HEK293 (cell line): ENCODE measurements around the gene SOX6.

Experiments used
- CTCF ChIA-PET: fragments of 350-600 bp; formaldehyde crosslinking; extraction: SDS; loops from one replicate; lab custom pipeline; 2021; ENCODE audit warnings: antibody characterized with exemption; lab: Yijun Ruan, JAX
- POLR2A ChIA-PET: fragments of 300-600 bp; formaldehyde crosslinking; extraction: SDS; loops from one replicate; lab custom pipeline; 2020; ENCODE audit warnings: antibody characterized with exemption, inconsistent platforms; lab: Yijun Ruan, JAX
- H3K27ac ChIP-seq: fragments of 200-500 bp; sonication (Bioruptor generic); 2 replicates; pipeline ENCODE4 v1.5.1; 2014; ENCODE audit warnings: low read depth, low read length, control low read depth, inconsistent platforms; ENCODE audit errors: extremely low read depth
- H3K36me3 ChIP-seq, 2 experiments: fragments of 200-500 bp in 1 of 2; sonication (Bioruptor generic) in 1 of 2; 1 replicate in 1 of 2; 2 replicates in 1 of 2; pipeline ENCODE4 v1.5.1; 2014 to 2017; ENCODE audit warnings: inconsistent platforms in 2 of 2, low read length in 2 of 2; ENCODE audit not compliant: control insufficient read depth in 2 of 2, insufficient read depth in 1 of 2
- H3K4me1 ChIP-seq: fragments of 200-500 bp; sonication (Bioruptor generic); 2 replicates; pipeline ENCODE4 v1.5.1; 2014; ENCODE audit warnings: mild to moderate bottlenecking, low read length, inconsistent platforms; ENCODE audit not compliant: control insufficient read depth, insufficient read depth
- H3K4me3 ChIP-seq: 2 replicates; pipeline ENCODE4 v1.5.1; 2011; ENCODE audit warnings: low read depth, mild to moderate bottlenecking, control low read depth, low read length, moderate library complexity
- H3K9me3 ChIP-seq: fragments of 200-500 bp; sonication (Bioruptor generic); 2 replicates; pipeline ENCODE4 v1.5.1; 2014; ENCODE audit warnings: low read depth, low read length, inconsistent platforms; ENCODE audit not compliant: control insufficient read depth, insufficient read depth
- GLI2 ChIP-seq: fragments of 450-650 bp; formaldehyde crosslinking; IDR thresholded peaks from 2 replicates; pipeline ENCODE4; 2017; ENCODE audit warnings: missing biosample characterization, missing genetic modification characterization, low read depth, borderline replicate concordance
- KLF16 ChIP-seq: fragments of 450-650 bp; formaldehyde crosslinking; IDR thresholded peaks from 2 replicates; pipeline ENCODE4 v1.5.1; 2017; ENCODE audit warnings: missing biosample characterization, missing genetic modification characterization
- KLF9 ChIP-seq: fragments of 450-650 bp; formaldehyde crosslinking; IDR thresholded peaks from 2 replicates; pipeline ENCODE4 v1.5.1; 2016; ENCODE audit warnings: missing biosample characterization, missing genetic modification characterization, low read depth
- ZBTB20 ChIP-seq: fragments of 450-650 bp; formaldehyde crosslinking; IDR thresholded peaks from 2 replicates; pipeline ENCODE4 v1.5.1; 2016; ENCODE audit warnings: missing biosample characterization, missing genetic modification characterization
- ZNF10 ChIP-seq: fragments of 450-650 bp; formaldehyde crosslinking; IDR thresholded peaks from 2 replicates; pipeline ENCODE4 v1.5.1; 2017; ENCODE audit warnings: missing biosample characterization, missing genetic modification characterization
- ZNF121 ChIP-seq: fragments of 450-650 bp; formaldehyde crosslinking; IDR thresholded peaks from 2 replicates; pipeline ENCODE4 v1.5.1; 2016; ENCODE audit warnings: missing biosample characterization, missing genetic modification characterization
- ZNF23 ChIP-seq: fragments of 450-650 bp; formaldehyde crosslinking; IDR thresholded peaks from 2 replicates; pipeline ENCODE4 v1.5.1; 2016; ENCODE audit warnings: missing biosample characterization, missing genetic modification characterization, borderline replicate concordance
- ZNF473 ChIP-seq: fragments of 450-650 bp; formaldehyde crosslinking; IDR thresholded peaks from 2 replicates; pipeline ENCODE4 v1.5.1; 2017; ENCODE audit warnings: missing biosample characterization, missing genetic modification characterization
- ZNF624 ChIP-seq: fragments of 450-650 bp; formaldehyde crosslinking; IDR thresholded peaks from 2 replicates; pipeline ENCODE4 v1.5.1; 2017; ENCODE audit warnings: missing biosample characterization, missing genetic modification characterization
- TF ChIP-seq, protein P1 (sequence below): fragments of 450-650 bp; formaldehyde crosslinking; conservative IDR thresholded peaks from 2 replicates; pipeline ENCODE4 v1.5.1; 2016; ENCODE audit warnings: low read depth, missing biosample characterization, missing genetic modification characterization
- TF ChIP-seq, protein P2 (sequence below): fragments of 450-650 bp; formaldehyde crosslinking; IDR thresholded peaks from 2 replicates; pipeline ENCODE4 v1.5.1; 2016; ENCODE audit warnings: missing biosample characterization, missing genetic modification characterization
- TF ChIP-seq, protein P3 (sequence below): fragments of 450-650 bp; formaldehyde crosslinking; IDR thresholded peaks from 2 replicates; pipeline ENCODE4 v1.5.1; 2016; ENCODE audit warnings: missing biosample characterization, missing genetic modification characterization
- TF ChIP-seq, protein P4 (sequence below): fragments of 450-650 bp; formaldehyde crosslinking; IDR thresholded peaks from 2 replicates; pipeline ENCODE4 v1.5.1; 2017; ENCODE audit warnings: missing biosample characterization, missing genetic modification characterization
- TF ChIP-seq, protein P5 (sequence below): fragments of 450-650 bp; IDR thresholded peaks from 2 replicates; pipeline ENCODE4 v1.5.1; 2018; ENCODE audit warnings: missing biosample characterization, missing genetic modification characterization
- TF ChIP-seq, protein P6 (sequence below): fragments of 450-650 bp; formaldehyde crosslinking; IDR thresholded peaks from 2 replicates; pipeline ENCODE4 v1.5.1; 2016; ENCODE audit warnings: missing biosample characterization, missing genetic modification characterization
- TF ChIP-seq, protein P7 (sequence below): fragments of 450-650 bp; formaldehyde crosslinking; IDR thresholded peaks from 2 replicates; pipeline ENCODE4 v1.5.1; 2017; ENCODE audit warnings: missing biosample characterization, missing genetic modification characterization

SOX6 gene

DNA sequence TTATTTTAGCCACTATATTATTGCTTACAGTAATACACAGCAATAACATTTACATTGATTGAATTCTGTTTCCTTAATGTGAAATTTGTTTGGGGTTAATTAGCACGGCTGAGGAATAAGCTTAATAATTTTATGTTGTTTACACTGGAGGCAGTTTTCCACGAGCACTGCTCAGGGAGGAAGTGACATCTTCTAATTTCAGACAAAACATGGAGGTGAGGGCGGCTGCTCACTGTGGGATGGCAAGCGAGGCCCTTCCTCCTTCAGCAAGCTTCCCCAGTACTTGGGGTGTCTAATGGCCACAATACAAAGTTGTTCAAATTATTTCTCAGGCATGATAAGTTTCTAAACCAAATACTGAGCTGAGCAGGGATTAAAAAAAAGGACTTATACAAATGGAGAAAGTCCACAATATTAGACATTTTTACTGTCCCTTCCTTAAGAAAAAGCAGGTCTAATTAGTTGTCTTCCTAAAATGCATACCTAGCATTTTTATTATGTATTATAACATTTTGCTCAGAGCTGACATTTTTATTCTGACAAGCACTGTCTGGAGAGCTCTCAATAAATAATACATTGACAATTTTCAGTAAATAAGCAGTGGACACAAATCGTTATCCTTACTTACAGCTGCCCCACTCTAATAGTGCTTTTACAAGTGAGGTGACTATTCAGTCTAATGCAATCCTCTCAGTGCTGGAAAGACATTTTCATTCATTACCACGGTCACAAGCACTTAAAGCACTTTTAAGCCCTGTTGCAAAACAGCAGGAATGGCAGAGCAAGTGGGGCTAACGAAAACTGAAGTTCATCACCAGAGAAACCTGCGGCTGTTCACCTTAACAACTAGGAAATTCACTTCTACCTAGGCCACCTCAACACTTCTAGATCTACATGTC is 56.2 kb downstream of the SOX6 start:
- POLR2A ChIA-PET: no interaction called here

More for the DNA sequence above, 56.2 kb downstream of the SOX6 start:
- Histone ChIP-seq H3K36me3 (no peaks in the 10 kb centered on the region), H3K27ac (no peak overlapping the region), H3K4me1 (no peaks in the 10 kb centered on the region), H3K9me3 (no peaks in the 10 kb centered on the region), H3K4me3 (no peak overlapping the region)
- CTCF ChIA-PET: no interaction called here
- TF ChIP-seq ZNF10 (tag by site-specific recombination) (no peak), GLI2 (no peak), ZNF121 (tag by site-specific recombination) (no peak), KLF16 (tag by site-specific recombination) (no peak), ZNF23 (tag by site-specific recombination) (no peak), ZNF473 (no peak), ZNF624 (no peak), KLF9 (tag by site-specific recombination) (no peak), ZBTB20 (tag by site-specific recombination) (no peak)
- TF ChIP-seq, protein P1, sequence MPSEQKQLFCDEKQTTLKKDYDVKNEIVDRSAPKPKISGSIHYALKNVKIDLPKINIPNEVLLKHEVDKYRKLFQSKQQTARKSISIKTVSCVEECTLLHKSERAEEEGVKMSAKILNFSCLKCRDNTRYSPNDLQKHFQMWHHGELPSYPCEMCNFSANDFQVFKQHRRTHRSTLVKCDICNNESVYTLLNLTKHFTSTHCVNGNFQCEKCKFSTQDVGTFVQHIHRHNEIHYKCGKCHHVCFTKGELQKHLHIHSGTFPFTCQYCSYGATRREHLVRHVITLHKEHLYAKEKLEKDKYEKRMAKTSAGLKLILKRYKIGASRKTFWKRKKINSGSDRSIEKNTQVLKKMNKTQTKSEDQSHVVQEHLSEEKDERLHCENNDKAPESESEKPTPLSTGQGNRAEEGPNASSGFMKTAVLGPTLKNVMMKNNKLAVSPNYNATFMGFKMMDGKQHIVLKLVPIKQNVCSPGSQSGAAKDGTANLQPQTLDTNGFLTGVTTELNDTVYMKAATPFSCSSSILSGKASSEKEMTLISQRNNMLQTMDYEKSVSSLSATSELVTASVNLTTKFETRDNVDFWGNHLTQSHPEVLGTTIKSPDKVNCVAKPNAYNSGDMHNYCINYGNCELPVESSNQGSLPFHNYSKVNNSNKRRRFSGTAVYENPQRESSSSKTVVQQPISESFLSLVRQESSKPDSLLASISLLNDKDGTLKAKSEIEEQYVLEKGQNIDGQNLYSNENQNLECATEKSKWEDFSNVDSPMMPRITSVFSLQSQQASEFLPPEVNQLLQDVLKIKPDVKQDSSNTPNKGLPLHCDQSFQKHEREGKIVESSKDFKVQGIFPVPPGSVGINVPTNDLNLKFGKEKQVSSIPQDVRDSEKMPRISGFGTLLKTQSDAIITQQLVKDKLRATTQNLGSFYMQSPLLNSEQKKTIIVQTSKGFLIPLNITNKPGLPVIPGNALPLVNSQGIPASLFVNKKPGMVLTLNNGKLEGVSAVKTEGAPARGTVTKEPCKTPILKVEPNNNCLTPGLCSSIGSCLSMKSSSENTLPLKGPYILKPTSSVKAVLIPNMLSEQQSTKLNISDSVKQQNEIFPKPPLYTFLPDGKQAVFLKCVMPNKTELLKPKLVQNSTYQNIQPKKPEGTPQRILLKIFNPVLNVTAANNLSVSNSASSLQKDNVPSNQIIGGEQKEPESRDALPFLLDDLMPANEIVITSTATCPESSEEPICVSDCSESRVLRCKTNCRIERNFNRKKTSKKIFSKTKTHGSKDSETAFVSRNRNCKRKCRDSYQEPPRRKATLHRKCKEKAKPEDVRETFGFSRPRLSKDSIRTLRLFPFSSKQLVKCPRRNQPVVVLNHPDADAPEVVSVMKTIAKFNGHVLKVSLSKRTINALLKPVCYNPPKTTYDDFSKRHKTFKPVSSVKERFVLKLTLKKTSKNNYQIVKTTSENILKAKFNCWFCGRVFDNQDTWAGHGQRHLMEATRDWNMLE (tag by site-specific recombination): no peak
- TF ChIP-seq, protein P2, sequence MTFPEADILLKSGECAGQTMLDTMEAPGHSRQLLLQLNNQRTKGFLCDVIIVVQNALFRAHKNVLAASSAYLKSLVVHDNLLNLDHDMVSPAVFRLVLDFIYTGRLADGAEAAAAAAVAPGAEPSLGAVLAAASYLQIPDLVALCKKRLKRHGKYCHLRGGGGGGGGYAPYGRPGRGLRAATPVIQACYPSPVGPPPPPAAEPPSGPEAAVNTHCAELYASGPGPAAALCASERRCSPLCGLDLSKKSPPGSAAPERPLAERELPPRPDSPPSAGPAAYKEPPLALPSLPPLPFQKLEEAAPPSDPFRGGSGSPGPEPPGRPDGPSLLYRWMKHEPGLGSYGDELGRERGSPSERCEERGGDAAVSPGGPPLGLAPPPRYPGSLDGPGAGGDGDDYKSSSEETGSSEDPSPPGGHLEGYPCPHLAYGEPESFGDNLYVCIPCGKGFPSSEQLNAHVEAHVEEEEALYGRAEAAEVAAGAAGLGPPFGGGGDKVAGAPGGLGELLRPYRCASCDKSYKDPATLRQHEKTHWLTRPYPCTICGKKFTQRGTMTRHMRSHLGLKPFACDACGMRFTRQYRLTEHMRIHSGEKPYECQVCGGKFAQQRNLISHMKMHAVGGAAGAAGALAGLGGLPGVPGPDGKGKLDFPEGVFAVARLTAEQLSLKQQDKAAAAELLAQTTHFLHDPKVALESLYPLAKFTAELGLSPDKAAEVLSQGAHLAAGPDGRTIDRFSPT (tag by site-specific recombination): no peak
- TF ChIP-seq, protein P3, sequence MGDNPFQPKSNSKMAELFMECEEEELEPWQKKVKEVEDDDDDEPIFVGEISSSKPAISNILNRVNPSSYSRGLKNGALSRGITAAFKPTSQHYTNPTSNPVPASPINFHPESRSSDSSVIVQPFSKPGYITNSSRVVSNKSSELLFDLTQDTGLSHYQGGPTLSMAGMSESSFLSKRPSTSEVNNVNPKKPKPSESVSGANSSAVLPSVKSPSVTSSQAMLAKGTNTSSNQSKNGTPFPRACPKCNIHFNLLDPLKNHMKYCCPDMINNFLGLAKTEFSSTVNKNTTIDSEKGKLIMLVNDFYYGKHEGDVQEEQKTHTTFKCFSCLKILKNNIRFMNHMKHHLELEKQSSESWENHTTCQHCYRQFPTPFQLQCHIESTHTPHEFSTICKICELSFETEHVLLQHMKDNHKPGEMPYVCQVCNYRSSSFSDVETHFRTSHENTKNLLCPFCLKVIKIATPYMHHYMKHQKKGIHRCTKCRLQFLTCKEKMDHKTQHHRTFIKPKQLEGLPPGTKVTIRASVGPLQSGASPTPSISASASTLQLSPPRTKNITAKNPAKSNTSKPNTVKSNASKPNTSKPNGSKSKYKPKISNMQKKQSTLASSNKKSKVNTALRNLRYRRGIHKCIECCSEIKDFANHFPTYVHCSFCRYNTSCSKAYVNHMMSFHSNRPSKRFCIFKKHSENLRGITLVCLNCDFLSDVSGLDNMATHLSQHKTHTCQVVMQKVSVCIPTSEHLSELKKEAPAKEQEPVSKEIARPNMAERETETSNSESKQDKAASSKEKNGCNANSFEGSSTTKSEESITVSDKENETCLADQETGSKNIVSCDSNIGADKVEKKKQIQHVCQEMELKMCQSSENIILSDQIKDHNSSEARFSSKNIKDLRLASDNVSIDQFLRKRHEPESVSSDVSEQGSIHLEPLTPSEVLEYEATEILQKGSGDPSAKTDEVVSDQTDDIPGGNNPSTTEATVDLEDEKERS (tag by site-specific recombination): no peak
- TF ChIP-seq, protein P4, sequence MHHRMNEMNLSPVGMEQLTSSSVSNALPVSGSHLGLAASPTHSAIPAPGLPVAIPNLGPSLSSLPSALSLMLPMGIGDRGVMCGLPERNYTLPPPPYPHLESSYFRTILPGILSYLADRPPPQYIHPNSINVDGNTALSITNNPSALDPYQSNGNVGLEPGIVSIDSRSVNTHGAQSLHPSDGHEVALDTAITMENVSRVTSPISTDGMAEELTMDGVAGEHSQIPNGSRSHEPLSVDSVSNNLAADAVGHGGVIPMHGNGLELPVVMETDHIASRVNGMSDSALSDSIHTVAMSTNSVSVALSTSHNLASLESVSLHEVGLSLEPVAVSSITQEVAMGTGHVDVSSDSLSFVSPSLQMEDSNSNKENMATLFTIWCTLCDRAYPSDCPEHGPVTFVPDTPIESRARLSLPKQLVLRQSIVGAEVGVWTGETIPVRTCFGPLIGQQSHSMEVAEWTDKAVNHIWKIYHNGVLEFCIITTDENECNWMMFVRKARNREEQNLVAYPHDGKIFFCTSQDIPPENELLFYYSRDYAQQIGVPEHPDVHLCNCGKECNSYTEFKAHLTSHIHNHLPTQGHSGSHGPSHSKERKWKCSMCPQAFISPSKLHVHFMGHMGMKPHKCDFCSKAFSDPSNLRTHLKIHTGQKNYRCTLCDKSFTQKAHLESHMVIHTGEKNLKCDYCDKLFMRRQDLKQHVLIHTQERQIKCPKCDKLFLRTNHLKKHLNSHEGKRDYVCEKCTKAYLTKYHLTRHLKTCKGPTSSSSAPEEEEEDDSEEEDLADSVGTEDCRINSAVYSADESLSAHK (tag by site-specific recombination): no peak
- TF ChIP-seq, protein P5, sequence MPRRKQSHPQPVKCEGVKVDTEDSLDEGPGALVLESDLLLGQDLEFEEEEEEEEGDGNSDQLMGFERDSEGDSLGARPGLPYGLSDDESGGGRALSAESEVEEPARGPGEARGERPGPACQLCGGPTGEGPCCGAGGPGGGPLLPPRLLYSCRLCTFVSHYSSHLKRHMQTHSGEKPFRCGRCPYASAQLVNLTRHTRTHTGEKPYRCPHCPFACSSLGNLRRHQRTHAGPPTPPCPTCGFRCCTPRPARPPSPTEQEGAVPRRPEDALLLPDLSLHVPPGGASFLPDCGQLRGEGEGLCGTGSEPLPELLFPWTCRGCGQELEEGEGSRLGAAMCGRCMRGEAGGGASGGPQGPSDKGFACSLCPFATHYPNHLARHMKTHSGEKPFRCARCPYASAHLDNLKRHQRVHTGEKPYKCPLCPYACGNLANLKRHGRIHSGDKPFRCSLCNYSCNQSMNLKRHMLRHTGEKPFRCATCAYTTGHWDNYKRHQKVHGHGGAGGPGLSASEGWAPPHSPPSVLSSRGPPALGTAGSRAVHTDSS: no peak
- TF ChIP-seq, protein P6, sequence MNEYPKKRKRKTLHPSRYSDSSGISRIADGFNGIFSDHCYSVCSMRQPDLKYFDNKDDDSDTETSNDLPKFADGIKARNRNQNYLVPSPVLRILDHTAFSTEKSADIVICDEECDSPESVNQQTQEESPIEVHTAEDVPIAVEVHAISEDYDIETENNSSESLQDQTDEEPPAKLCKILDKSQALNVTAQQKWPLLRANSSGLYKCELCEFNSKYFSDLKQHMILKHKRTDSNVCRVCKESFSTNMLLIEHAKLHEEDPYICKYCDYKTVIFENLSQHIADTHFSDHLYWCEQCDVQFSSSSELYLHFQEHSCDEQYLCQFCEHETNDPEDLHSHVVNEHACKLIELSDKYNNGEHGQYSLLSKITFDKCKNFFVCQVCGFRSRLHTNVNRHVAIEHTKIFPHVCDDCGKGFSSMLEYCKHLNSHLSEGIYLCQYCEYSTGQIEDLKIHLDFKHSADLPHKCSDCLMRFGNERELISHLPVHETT (tag by site-specific recombination): no peak
- TF ChIP-seq, protein P7, sequence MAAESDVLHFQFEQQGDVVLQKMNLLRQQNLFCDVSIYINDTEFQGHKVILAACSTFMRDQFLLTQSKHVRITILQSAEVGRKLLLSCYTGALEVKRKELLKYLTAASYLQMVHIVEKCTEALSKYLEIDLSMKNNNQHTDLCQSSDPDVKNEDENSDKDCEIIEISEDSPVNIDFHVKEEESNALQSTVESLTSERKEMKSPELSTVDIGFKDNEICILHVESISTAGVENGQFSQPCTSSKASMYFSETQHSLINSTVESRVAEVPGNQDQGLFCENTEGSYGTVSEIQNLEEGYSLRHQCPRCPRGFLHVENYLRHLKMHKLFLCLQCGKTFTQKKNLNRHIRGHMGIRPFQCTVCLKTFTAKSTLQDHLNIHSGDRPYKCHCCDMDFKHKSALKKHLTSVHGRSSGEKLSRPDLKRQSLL (tag by site-specific recombination): no peak
